HEK293 (cell line): ENCODE results near the gene FYB1.

ENCODE experiments used
- CTCF ChIP-seq: fragments of 450-650 bp; formaldehyde crosslinking; IDR thresholded peaks from 2 replicates; pipeline ENCODE4 v1.5.1; 2016; ENCODE audit warnings: missing biosample characterization, missing genetic modification characterization
- HOXA7 ChIP-seq: sonication (generic); formaldehyde crosslinking; IDR thresholded peaks from 2 replicates; pipeline ENCODE4 v1.8.1; 2022; ENCODE audit warnings: missing genetic modification reagents, borderline replicate concordance
- KLF1 ChIP-seq: fragments of 450-650 bp; formaldehyde crosslinking; IDR thresholded peaks from 2 replicates; pipeline ENCODE4 v1.5.1; 2016; ENCODE audit warnings: missing biosample characterization, missing genetic modification characterization
- SETDB1 ChIP-seq: IDR thresholded peaks from one replicate; pipeline ENCODE4 v1.6.1; 2017; ENCODE audit warnings: mild to moderate bottlenecking, low read length, moderate library complexity, mixed read lengths; ENCODE audit not compliant: insufficient read length
- ZBTB48 ChIP-seq: fragments of 450-650 bp; formaldehyde crosslinking; IDR thresholded peaks from 2 replicates; pipeline ENCODE4 v1.5.1; 2016; ENCODE audit warnings: missing biosample characterization, missing genetic modification characterization
- ZBTB49 ChIP-seq: fragments of 450-650 bp; formaldehyde crosslinking; IDR thresholded peaks from 2 replicates; pipeline ENCODE4 v1.5.1; 2016; ENCODE audit warnings: missing biosample characterization, missing genetic modification characterization, low read depth
- ZFP3 ChIP-seq: fragments of 450-650 bp; formaldehyde crosslinking; IDR thresholded peaks from 2 replicates; pipeline ENCODE4 v1.5.1; 2016; ENCODE audit warnings: low read depth, missing biosample characterization, missing genetic modification characterization
- ZNF133 ChIP-seq: fragments of 450-650 bp; formaldehyde crosslinking; IDR thresholded peaks from 2 replicates; pipeline ENCODE4 v1.5.1; 2016; ENCODE audit warnings: missing biosample characterization, missing genetic modification characterization
- ZNF335 ChIP-seq: fragments of 450-650 bp; formaldehyde crosslinking; conservative IDR thresholded peaks from 2 replicates; pipeline ENCODE4 v1.5.1; 2016; ENCODE audit warnings: missing biosample characterization, missing genetic modification characterization
- ZNF518A ChIP-seq: fragments of 450-650 bp; formaldehyde crosslinking; conservative IDR thresholded peaks from 2 replicates; pipeline ENCODE4 v1.5.1; 2016; ENCODE audit warnings: low read depth, missing biosample characterization, missing genetic modification characterization
- ZNF549 ChIP-seq: fragments of 450-650 bp; IDR thresholded peaks from 2 replicates; pipeline ENCODE4 v1.5.1; 2018; ENCODE audit warnings: missing biosample characterization, missing genetic modification characterization, mild to moderate bottlenecking, inconsistent platforms, moderate library complexity
- ZNF654 ChIP-seq: fragments of 450-650 bp; formaldehyde crosslinking; IDR thresholded peaks from 2 replicates; pipeline ENCODE4 v1.5.1; 2016; ENCODE audit warnings: low read depth, missing biosample characterization, missing genetic modification characterization

- TF ChIP-seq HOXA7 (no peak), CTCF (tag by site-specific recombination) (no peak), ZNF549 (tag by site-specific recombination) (no peak), ZFP3 (no peak), KLF1 (tag by site-specific recombination) (no peak), ZBTB48 (no peak), ZNF654 (tag by site-specific recombination) (no peak), ZNF518A (tag by site-specific recombination) (no peak), ZNF133 (tag by site-specific recombination) (no peak), SETDB1 (no peak), ZBTB49 (tag by site-specific recombination) (no peak), ZNF335 (tag by site-specific recombination) (no peak)
These were observed 33.1 kb downstream of the FYB1 start for GRCh38 chr5:39186289-39186688.
